ENCODE results near the gene CNGB1. TPM values are rescaled to one million over a fixed set of nuclear protein-coding genes. Genes with fewer than 3 reads are reported as not detected.
"Not testable (repeated sequence)": the region's sequence is repeated elsewhere in the genome, so short reads cannot be mapped to it uniquely, and the experiment has no call there.

CNGB1 gene
- total RNA-seq, 4 donors from 2014 or later = 0.13 TPM; not detected in 3

DNA sequence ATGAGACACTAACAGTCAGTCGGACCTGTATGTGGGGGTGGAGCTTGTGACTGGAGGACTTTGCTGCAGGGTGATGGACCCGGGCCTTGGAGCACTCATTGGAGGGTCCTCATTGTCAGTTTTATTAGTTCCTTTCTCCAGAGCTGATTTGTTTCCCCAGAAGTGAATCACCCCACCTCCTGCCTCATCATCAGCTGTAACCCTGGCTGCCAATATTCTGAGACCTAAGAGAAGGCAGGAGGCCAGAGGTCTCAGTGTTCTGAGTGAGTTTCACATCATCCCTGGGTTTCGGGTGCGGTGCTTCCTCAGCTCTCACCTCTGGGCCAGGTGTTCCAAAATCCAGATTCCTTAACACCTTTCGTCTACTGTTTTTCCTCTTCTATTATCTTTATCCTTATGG is 118.7 kb downstream of the CNGB1 start:
- Histone ChIP-seq H3K27ac (no peak overlapping the region), H3K4me1 (no peaks in the 10 kb centered on the region), H3K9me3 (no peaks in the 10 kb centered on the region), H3K4me3 (replicated peaks in 1 of 3) (no peak overlapping the region), H3K27me3 (no peaks in the 10 kb centered on the region), H3K36me3 (no peaks in the 10 kb centered on the region)
- WGBS, 2 donors = 82 to 86% methylated on average over 5 of the region's 5 CpGs
- intact Hi-C loops (cut with DNase I) = no loop called here
- DNase-seq = no peak
- TF ChIP-seq, protein P1, sequence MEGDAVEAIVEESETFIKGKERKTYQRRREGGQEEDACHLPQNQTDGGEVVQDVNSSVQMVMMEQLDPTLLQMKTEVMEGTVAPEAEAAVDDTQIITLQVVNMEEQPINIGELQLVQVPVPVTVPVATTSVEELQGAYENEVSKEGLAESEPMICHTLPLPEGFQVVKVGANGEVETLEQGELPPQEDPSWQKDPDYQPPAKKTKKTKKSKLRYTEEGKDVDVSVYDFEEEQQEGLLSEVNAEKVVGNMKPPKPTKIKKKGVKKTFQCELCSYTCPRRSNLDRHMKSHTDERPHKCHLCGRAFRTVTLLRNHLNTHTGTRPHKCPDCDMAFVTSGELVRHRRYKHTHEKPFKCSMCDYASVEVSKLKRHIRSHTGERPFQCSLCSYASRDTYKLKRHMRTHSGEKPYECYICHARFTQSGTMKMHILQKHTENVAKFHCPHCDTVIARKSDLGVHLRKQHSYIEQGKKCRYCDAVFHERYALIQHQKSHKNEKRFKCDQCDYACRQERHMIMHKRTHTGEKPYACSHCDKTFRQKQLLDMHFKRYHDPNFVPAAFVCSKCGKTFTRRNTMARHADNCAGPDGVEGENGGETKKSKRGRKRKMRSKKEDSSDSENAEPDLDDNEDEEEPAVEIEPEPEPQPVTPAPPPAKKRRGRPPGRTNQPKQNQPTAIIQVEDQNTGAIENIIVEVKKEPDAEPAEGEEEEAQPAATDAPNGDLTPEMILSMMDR (IDR thresholded peaks at IDR 0.05) = no peak
- no peak for TF ChIP-seq POLR2A (IDR thresholded peaks at IDR 0.05)

DNA sequence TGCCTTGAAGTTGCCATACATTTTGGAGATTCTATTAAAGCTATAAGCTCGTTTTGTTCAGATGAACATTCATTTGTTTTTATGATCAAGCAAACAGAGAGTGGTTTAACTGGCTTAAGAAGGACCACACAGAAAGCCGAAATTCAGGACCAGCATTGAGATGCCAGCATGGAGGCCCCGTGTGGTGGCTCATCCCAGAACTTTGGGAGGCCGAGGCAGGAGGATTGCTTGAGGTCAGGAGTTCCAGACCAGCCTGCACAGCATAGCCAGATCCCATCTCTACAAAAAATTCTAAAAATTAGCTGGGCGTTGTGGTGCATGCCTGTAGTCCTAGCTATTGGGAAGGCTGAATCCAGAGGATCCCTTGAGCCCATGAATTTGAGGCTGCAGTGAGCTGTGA is 122.7 kb downstream of the CNGB1 start:
- no peak for DNase-seq
- Histone ChIP-seq H3K27ac (no peak overlapping the region), H3K4me3 (replicated peaks in 1 of 3) (no peak overlapping the region), H3K4me1 (no peaks in the 10 kb centered on the region), H3K36me3 (no peaks in the 10 kb centered on the region), H3K27me3 (no peaks in the 10 kb centered on the region), H3K9me3 (no peaks in the 10 kb centered on the region)
- no peak for TF ChIP-seq POLR2A (IDR thresholded peaks at IDR 0.05)
- TF ChIP-seq, protein P1 (IDR thresholded peaks at IDR 0.05) = no peak
- intact Hi-C loops (cut with DNase I) = no loop called here
- WGBS, 2 donors = 91 to 93% methylated on average over 5 of the region's 5 CpGs

DNA sequence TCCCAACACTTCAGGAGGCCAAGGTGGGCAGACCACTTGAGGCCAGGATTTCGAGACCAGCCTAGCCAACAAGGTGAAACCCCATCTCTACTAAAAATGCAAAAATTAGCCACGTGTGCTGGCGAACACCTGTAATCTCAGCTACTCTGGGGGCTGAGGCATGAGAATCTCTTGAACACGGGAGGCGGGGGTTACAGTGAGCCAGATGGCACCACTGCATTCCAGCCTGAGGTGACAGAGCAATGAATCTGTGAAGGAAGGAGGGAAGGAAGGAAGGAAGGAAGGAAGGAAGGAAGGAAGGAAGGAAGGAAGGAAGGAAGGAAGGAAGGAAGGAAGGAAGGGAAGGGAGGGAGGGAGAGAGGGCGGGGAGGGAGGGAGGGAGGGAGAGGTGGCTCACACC is 124.0 kb downstream of the CNGB1 start:
- H3K4me1 ChIP-seq; H3K27me3 ChIP-seq; H3K4me3 ChIP-seq (replicated peaks in 1 of 3); H3K36me3 ChIP-seq; intact Hi-C loops (cut with DNase I); H3K9me3 ChIP-seq; DNase-seq; H3K27ac ChIP-seq: not testable (repeated sequence)
- 72 to 98% methylated on average over 5 to 6 of the region's 6 CpGs for WGBS, 2 donors

DNA sequence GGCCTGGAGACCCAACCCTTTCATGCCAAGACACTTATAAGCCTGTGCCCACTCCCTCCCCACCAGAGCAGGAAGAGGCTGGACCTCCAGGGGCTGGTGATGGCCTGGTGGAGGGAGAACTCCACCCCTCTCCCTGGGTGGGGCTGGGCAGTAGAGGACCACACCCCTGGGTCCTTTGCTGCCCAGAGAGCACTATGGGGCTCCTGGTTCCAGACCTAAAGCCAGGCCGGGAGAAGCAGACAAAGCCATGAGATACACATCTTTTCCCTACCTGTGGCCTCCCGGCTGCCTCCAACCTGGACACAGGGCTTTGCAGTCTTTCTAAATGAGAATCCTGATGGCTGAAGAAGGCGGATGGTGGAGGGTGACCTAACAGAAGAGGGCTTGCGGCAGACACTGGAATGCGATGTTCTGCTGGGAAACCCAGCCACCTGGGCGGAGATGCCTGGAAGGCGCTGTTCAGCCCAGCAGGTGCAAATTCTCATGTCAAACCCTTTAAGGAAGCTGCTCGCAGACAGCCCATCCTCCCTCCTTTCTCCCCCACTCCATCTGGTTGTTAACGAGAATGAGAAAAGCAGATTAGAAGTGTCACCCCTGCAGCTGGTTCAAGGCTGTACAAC is 124.7 kb downstream of the CNGB1 start:
- no peaks in the 10 kb centered on the region for H3K36me3 ChIP-seq
- no peak for DNase-seq
- intact Hi-C loops (cut with DNase I) = no loop called here
- H3K4me1 ChIP-seq = peaks cover 0 to 9% of the 10 kb centered on the region in 2 donors
- H3K27me3 ChIP-seq = no peaks in the 10 kb centered on the region
- H3K27ac ChIP-seq = no peak overlapping the region
- no peak for TF ChIP-seq POLR2A (IDR thresholded peaks at IDR 0.05)
- TF ChIP-seq, protein P1 (IDR thresholded peaks at IDR 0.05) = no peak
- no peaks in the 10 kb centered on the region for H3K9me3 ChIP-seq
- WGBS, 2 donors = 86 to 87% methylated on average over 9 of the region's 9 CpGs
- H3K4me3 ChIP-seq (replicated peaks in 1 of 3) = no peak overlapping the region

DNA sequence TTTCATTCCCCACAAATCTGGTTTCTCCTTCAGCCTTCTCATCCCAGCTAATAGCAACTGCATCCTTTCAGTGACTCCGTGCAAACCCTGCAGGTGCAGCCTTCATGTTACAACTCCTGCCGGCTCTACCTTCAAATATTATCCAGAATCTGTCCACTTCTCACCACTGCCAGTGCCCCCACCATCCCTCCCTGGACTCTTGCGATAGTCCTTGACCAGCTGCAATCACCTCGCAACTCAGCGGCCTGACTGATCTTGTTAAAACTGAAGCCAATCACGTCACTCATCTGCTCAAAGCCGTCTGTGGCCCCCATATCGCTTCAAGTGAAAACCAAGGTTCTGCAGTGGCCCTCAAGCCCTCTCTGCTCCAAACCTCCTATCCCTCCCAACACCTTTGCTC is 125.8 kb downstream of the CNGB1 start:
- no peak for TF ChIP-seq POLR2A (IDR thresholded peaks at IDR 0.05)
- TF ChIP-seq, protein P1 (IDR thresholded peaks at IDR 0.05) = no peak
- Histone ChIP-seq H3K4me3 (replicated peaks in 1 of 3) (no peak overlapping the region), H3K36me3 (no peaks in the 10 kb centered on the region), H3K9me3 (no peaks in the 10 kb centered on the region), H3K27ac (no peak overlapping the region), H3K4me1 (peaks cover 0 to 9% of the 10 kb centered on the region in 2 donors), H3K27me3 (no peaks in the 10 kb centered on the region)
- DNase-seq = no peak
- intact Hi-C loops (cut with DNase I) = no loop called here
- WGBS, 2 donors = 81 to 84% methylated on average over 8 of the region's 8 CpGs
